GM12878 (cell line): ENCODE data around the gene LMF2. TPM values are rescaled to one million over a fixed set of nuclear protein-coding genes. Genes with fewer than 3 reads are reported as not detected.

Experiments used
- ATAC-seq: fragments of 200-7000 bp; cut with Tn5 transposase; 3 replicates; pipeline ENCODE4 v1.9.1; 2020; ENCODE audit warnings: mild to moderate bottlenecking, moderate library complexity
- BruUV-seq: library from RNA; stranded (reverse); fragments of 400-500 nt; replicated peaks from 2 replicates; lab custom pipeline; 2021; lab: Mats Ljungman, UMichigan
- CTCF ChIA-PET: fragments of 300-600 bp; sonication (Branson Sonifier 250); formaldehyde crosslinking; extraction: SDS; loops from one replicate; lab custom pipeline; 2021; ENCODE audit warnings: inconsistent platforms; lab: Yijun Ruan, JAX
- POLR2A ChIA-PET: fragments of 350-600 bp; formaldehyde crosslinking; extraction: SDS; loops from one replicate; lab custom pipeline; 2021; ENCODE audit warnings: inconsistent platforms; lab: Charles Lee
- RAD21 ChIA-PET: fragments of 300-600 bp; sonication (Branson Sonifier 250); formaldehyde crosslinking; loops from one replicate; lab custom pipeline; 2023; ENCODE audit warnings: antibody characterized with exemption; ENCODE audit not compliant: unreplicated experiment; lab: Charles Lee
- SMC1A ChIA-PET: fragments of 300-600 bp; sonication (Branson Sonifier 250); formaldehyde crosslinking; loops from one replicate; lab custom pipeline; 2023; ENCODE audit not compliant: unreplicated experiment, uncharacterized antibody; lab: Charles Lee
- DNase-seq: peaks from one replicate; pipeline ENCODE4 v3.0.0-alpha.2; 2011; ENCODE audit warnings: low read depth, low spot score
- FAIRE-seq: peaks from 3 replicates; lab custom pipeline; 2011; peaks lifted over from hg19 to GRCh38; lab: Jason Lieb, UNC
- H2AFZ ChIP-seq: 2 replicates; pipeline ENCODE4 v1.6.0; 2011; ENCODE audit warnings: low read depth, low read length, control low read depth; ENCODE audit not compliant: control insufficient read depth
- H3K27ac ChIP-seq: 2 replicates; pipeline ENCODE4 v1.5.1; 2011; ENCODE audit warnings: control low read depth; ENCODE audit not compliant: control insufficient read depth, insufficient read depth
- H3K27me3 ChIP-seq, 2 experiments: replicated peaks in 1 of 2; 2 replicates each; pipeline versions ENCODE4 v1.6.0 to v1.6.1; 2011; ENCODE audit warnings: low read length in 1 of 2; ENCODE audit not compliant: control insufficient read depth in 2 of 2, insufficient read depth in 2 of 2
- H3K36me3 ChIP-seq, 2 experiments: 2 replicates each; pipeline ENCODE4 v1.5.1; 2011; ENCODE audit warnings: low read length in 1 of 2; ENCODE audit not compliant: control insufficient read depth in 2 of 2, insufficient read depth in 2 of 2
- H3K4me1 ChIP-seq: 2 replicates; pipeline ENCODE4 v1.6.1; 2011; ENCODE audit warnings: mild to moderate bottlenecking, low read length, moderate library complexity, mixed read lengths; ENCODE audit not compliant: control insufficient read depth, insufficient read depth
- H3K4me2 ChIP-seq: 2 replicates; pipeline ENCODE4 v1.6.0; 2011; ENCODE audit warnings: control low read depth; ENCODE audit not compliant: control insufficient read depth, insufficient read depth
- H3K4me3 ChIP-seq: fragments of 200-600 bp; sonication (generic); 2 replicates; pipeline ENCODE4 v1.5.1; 2016
- H3K79me2 ChIP-seq: 2 replicates; pipeline ENCODE4 v1.6.0; 2011; ENCODE audit warnings: low read length; ENCODE audit not compliant: control insufficient read depth, insufficient read depth
- H3K9ac ChIP-seq: 2 replicates; pipeline ENCODE4 v1.8.0; 2011; ENCODE audit warnings: low read length, control low read depth, mixed read lengths; ENCODE audit not compliant: control insufficient read depth, insufficient read depth
- H3K9me3 ChIP-seq: replicated peaks from 3 replicates; pipeline ENCODE4 v1.5.1; 2011; ENCODE audit warnings: mild to moderate bottlenecking, low read length; ENCODE audit not compliant: control insufficient read depth, insufficient read depth
- H4K20me1 ChIP-seq: 2 replicates; pipeline ENCODE4 v1.6.0; 2011; ENCODE audit not compliant: control insufficient read depth, insufficient read depth
- BCL11A ChIP-seq: IDR thresholded peaks from 2 replicates; pipeline ENCODE4 v1.6.1; 2011; ENCODE audit warnings: low read depth, low read length
- CHD4 ChIP-seq: fragments of 200-600 bp; sonication (generic); IDR thresholded peaks from 2 replicates; pipeline ENCODE4 v1.6.1; 2016; ENCODE audit warnings: mild to moderate bottlenecking
- FOXK2 ChIP-seq: fragments of 450-650 bp; IDR thresholded peaks from 2 replicates; pipeline ENCODE4 v1.6.1; 2017; ENCODE audit warnings: mild to moderate bottlenecking, moderate library complexity
- IKZF1 ChIP-seq: fragments of 450-650 bp; conservative IDR thresholded peaks from 2 replicates; pipeline ENCODE4 v1.6.1; 2017; ENCODE audit warnings: antibody characterized with exemption, mild to moderate bottlenecking
- PBX3 ChIP-seq: IDR thresholded peaks from 2 replicates; pipeline ENCODE4 v1.6.1; 2011; ENCODE audit warnings: mild to moderate bottlenecking, low read depth, low read length, moderate library complexity; ENCODE audit not compliant: insufficient replicate concordance
- RBBP5 ChIP-seq: fragments of 200-600 bp; sonication (generic); conservative IDR thresholded peaks from 2 replicates; pipeline ENCODE4 v1.6.1; 2016
- RCOR1 ChIP-seq: conservative IDR thresholded peaks from 2 replicates; pipeline ENCODE4 v1.6.1; 2012; ENCODE audit warnings: low read depth, low read length, improper control_type of control experiment
- SPI1 ChIP-seq: IDR thresholded peaks from 2 replicates; pipeline ENCODE4 v1.6.1; 2011; ENCODE audit warnings: low read depth, mild to moderate bottlenecking, low read length, moderate library complexity, borderline replicate concordance; ENCODE audit not compliant: insufficient read depth
- SREBF2 ChIP-seq: IDR thresholded peaks from 2 replicates; pipeline ENCODE4 v1.6.1; 2012; ENCODE audit warnings: mild to moderate bottlenecking, low read length
- ZNF217 ChIP-seq: fragments of 450-650 bp; IDR thresholded peaks from 2 replicates; pipeline ENCODE4 v1.6.1; 2017; ENCODE audit warnings: antibody characterized with exemption, mild to moderate bottlenecking
- ZNF592 ChIP-seq: fragments of 450-650 bp; IDR thresholded peaks from 2 replicates; pipeline ENCODE4 v1.6.1; 2017; ENCODE audit warnings: mild to moderate bottlenecking, moderate library complexity
- WGBS: methylation state at CpG from one replicate; pipeline ENCODE4 v1.1.6; 2016; ENCODE audit warnings: low lambda C conversion rate; ENCODE audit not compliant: insufficient replicate concordance, insufficient coverage; ENCODE audit errors: missing lambda C conversion rate; 5-methylcytosine and 5-hydroxymethylcytosine counted together
- in situ Hi-C: fragments of 300-500 bp; cut with MboI; formaldehyde crosslinking; loops from 9 replicates; pipeline ENCODE4 v1.14.3; 2018; ENCODE audit warnings: mixed read lengths
- intact Hi-C: fragments of 100-400 bp; cut with micrococcal nuclease; formaldehyde crosslinking; loops from one replicate; pipeline ENCODE4 v1.14.2; 2022; ENCODE audit not compliant: unreplicated experiment
- polyA plus RNA-seq, 11 experiments: library from polyadenylated mRNA; depleted of rRNA in 4 of 11; unstranded in 6 of 11; stranded (reverse) in 5 of 11; fragments of >200 nt; fragmentation: Nextera tagmentation in 4 of 11; fragmentation: Illumina TruSeq in 1 of 11; extraction: Ambion mirVana in 4 of 11; extraction: Trizol in 1 of 11; gene quantifications; 1 replicate in 1 of 11; 2 replicates in 10 of 11; pipeline versions ENCODE4 v1.2.1 to v1.2.3, GENCODE V29; 2011 to 2016; ENCODE audit warnings: inconsistent platforms in 2 of 11, missing spikeins in 2 of 11, low read depth in 1 of 11
- total RNA-seq, 4 experiments: library from RNA; depleted of rRNA in 3 of 4; stranded (reverse); fragments of >200 nt in 3 of 4; fragmentation: Illumina TruSeq in 1 of 4; extraction: Trizol in 1 of 4; gene quantifications; 2 replicates each; pipeline versions ENCODE4 v1.2.1 to v1.2.3, GENCODE V29; 2013 to 2021
- TF ChIP-seq, protein P1 (sequence below): IDR thresholded peaks from 2 replicates; pipeline ENCODE4 v1.6.1; 2012; ENCODE audit warnings: low read length, inconsistent platforms

Gene LMF2
- total and polyA plus RNA-seq, 10 of the 15 experiments (the other 5 are each of a cell fraction or from before 2014, with no cell fraction given), result 0.08 to 57.5 (median 21.2) TPM

GRCh38 chr22:50460938-50461337 lies 46.6 kb downstream of the LMF2 start:
- peaks cover 11 to 56% of the 10 kb centered on the region in 2 experiments for H3K36me3 ChIP-seq
- no peaks in the 10 kb centered on the region for H3K27me3 ChIP-seq
- SMC1A ChIA-PET, result no interaction called here
- H3K4me2 ChIP-seq, result no peak overlapping the region
- no peak overlapping the region for H2AFZ ChIP-seq
- DNase-seq (no peak), ATAC-seq (no peak), FAIRE-seq (no peak)
- H4K20me1 ChIP-seq, result no peaks in the 10 kb centered on the region
- no peak overlapping the region for H3K9ac ChIP-seq
- no peak overlapping the region for H3K27ac ChIP-seq
- BruUV-seq, result no TSS peak
- no peak for TF ChIP-seq IKZF1
- TF ChIP-seq CHD4, result no peak
- TF ChIP-seq RCOR1, result no peak
- TF ChIP-seq FOXK2, result no peak
- no peak for TF ChIP-seq SPI1
- no peak for TF ChIP-seq ZNF217
- TF ChIP-seq ZNF592, result no peak
- TF ChIP-seq SREBF2, result no peak
- no peak for TF ChIP-seq BCL11A
- TF ChIP-seq, protein P1, sequence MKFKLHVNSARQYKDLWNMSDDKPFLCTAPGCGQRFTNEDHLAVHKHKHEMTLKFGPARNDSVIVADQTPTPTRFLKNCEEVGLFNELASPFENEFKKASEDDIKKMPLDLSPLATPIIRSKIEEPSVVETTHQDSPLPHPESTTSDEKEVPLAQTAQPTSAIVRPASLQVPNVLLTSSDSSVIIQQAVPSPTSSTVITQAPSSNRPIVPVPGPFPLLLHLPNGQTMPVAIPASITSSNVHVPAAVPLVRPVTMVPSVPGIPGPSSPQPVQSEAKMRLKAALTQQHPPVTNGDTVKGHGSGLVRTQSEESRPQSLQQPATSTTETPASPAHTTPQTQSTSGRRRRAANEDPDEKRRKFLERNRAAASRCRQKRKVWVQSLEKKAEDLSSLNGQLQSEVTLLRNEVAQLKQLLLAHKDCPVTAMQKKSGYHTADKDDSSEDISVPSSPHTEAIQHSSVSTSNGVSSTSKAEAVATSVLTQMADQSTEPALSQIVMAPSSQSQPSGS, result no peak
- TF ChIP-seq PBX3, result no peak
- no peak for TF ChIP-seq RBBP5
- intact Hi-C loops (no loop called here), in situ Hi-C loops (no loop called here)
- no peak overlapping the region for H3K4me3 ChIP-seq
- WGBS, result over 99% methylated on average over 17 of the region's 17 CpGs
- RAD21 ChIA-PET, result no interaction called here
- POLR2A ChIA-PET, result no interaction called here
- CTCF ChIA-PET, result no interaction called here
- no peaks in the 10 kb centered on the region for H3K79me2 ChIP-seq
- H3K9me3 ChIP-seq, result no peaks in the 10 kb centered on the region
- no peaks in the 10 kb centered on the region for H3K4me1 ChIP-seq
